BE2C (cell line): ENCODE data around the gene OR1F1.

Experiments used
- DNase-seq: peaks from one replicate; pipeline ENCODE4 v3.0.0-alpha.2; 2020
- H3K27me3 ChIP-seq: fragments of 250-450 bp; sonication (Bioruptor Pico); 2 replicates; pipeline ENCODE4 v1.5.1; 2020; ENCODE audit warnings: mild to moderate bottlenecking
- H3K36me3 ChIP-seq: fragments of 250-450 bp; sonication (Bioruptor Pico); 2 replicates; pipeline ENCODE4 v1.5.1; 2020; ENCODE audit warnings: mild to moderate bottlenecking
- H3K4me1 ChIP-seq: fragments of 250-450 bp; sonication (Bioruptor Pico); 2 replicates; pipeline ENCODE4 v1.5.1; 2020
- H3K4me3 ChIP-seq: 2 replicates; pipeline ENCODE4 v1.5.1; 2011; ENCODE audit warnings: low read depth, low read length
- H3K9me3 ChIP-seq: fragments of 250-450 bp; sonication (Bioruptor Pico); 2 replicates; pipeline ENCODE4 v1.5.1; 2020
- TF ChIP-seq, protein P1 (sequence below): IDR thresholded peaks from 2 replicates; pipeline ENCODE4 v1.5.1; 2012; ENCODE audit warnings: mild to moderate bottlenecking, low read depth, low read length

Gene OR1F1

DNA sequence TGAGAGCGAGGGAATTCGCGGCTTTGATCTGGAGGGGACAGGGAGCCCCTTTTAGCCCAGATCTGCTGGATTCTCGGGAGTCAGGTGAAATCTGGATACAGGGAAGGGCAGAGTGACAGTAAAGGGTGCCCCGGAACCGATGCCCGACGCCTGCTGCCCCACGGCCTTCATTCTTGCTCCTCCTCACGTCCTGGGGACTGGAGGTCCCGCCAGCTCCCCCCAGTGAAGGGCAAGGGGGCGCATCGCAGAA lies 596 bp downstream of the OR1F1 start:
- Histone ChIP-seq H3K27me3 (no peaks in the 10 kb centered on the region), H3K4me3 (peak overlapping the region; percentile 92), H3K36me3 (no peaks in the 10 kb centered on the region), H3K4me1 (no peaks in the 10 kb centered on the region), H3K9me3 (no peaks in the 10 kb centered on the region)
- TF ChIP-seq, protein P1, sequence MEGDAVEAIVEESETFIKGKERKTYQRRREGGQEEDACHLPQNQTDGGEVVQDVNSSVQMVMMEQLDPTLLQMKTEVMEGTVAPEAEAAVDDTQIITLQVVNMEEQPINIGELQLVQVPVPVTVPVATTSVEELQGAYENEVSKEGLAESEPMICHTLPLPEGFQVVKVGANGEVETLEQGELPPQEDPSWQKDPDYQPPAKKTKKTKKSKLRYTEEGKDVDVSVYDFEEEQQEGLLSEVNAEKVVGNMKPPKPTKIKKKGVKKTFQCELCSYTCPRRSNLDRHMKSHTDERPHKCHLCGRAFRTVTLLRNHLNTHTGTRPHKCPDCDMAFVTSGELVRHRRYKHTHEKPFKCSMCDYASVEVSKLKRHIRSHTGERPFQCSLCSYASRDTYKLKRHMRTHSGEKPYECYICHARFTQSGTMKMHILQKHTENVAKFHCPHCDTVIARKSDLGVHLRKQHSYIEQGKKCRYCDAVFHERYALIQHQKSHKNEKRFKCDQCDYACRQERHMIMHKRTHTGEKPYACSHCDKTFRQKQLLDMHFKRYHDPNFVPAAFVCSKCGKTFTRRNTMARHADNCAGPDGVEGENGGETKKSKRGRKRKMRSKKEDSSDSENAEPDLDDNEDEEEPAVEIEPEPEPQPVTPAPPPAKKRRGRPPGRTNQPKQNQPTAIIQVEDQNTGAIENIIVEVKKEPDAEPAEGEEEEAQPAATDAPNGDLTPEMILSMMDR = no peak
- no peak for DNase-seq

- Histone ChIP-seq H3K4me3 (peak overlapping the region; percentile 92), H3K36me3 (no peaks in the 10 kb centered on the region), H3K4me1 (no peaks in the 10 kb centered on the region), H3K9me3 (no peaks in the 10 kb centered on the region), H3K27me3 (no peaks in the 10 kb centered on the region)
- peak; percentile 79 for DNase-seq
- TF ChIP-seq, protein P1 = no peak
These were observed 1.2 kb downstream of the OR1F1 start for GRCh38 chr16:3188925-3189825.

GRCh38 chr16:3189869-3190268 lies 1.9 kb downstream of the OR1F1 start:
- Histone ChIP-seq H3K4me3 (peak overlapping the region; percentile 92), H3K9me3 (no peaks in the 10 kb centered on the region), H3K36me3 (no peaks in the 10 kb centered on the region), H3K27me3 (peaks cover 7% of the 10 kb centered on the region), H3K4me1 (no peaks in the 10 kb centered on the region)
- TF ChIP-seq, protein P1 = no peak
- no peak for DNase-seq

- H3K4me1 ChIP-seq = no peaks in the 10 kb centered on the region
- no peaks in the 10 kb centered on the region for H3K36me3 ChIP-seq
- TF ChIP-seq, protein P1 = no peak
- peak overlapping the region; percentile 92 for H3K4me3 ChIP-seq
- H3K9me3 ChIP-seq = no peaks in the 10 kb centered on the region
- no peak for DNase-seq
- peaks cover 12% of the 10 kb centered on the region for H3K27me3 ChIP-seq
These were observed 2.9 kb downstream of the OR1F1 start for GRCh38 chr16:3190949-3191353.

- Histone ChIP-seq H3K4me3 (no peak overlapping the region), H3K27me3 (peaks cover 17% of the 10 kb centered on the region), H3K4me1 (no peaks in the 10 kb centered on the region), H3K9me3 (no peaks in the 10 kb centered on the region), H3K36me3 (no peaks in the 10 kb centered on the region)
- TF ChIP-seq, protein P1 = no peak
- DNase-seq = no peak
These were observed 4.5 kb downstream of the OR1F1 start for GRCh38 chr16:3192476-3193019.
